Activated CD4-positive, alpha-beta T cell treated with anti-CD3 and anti-CD28 coated beads for 24 hours (primary cell): ENCODE measurements around the gene SERPINB3.
"Not testable (repeated sequence)": the region's sequence is repeated elsewhere in the genome, so short reads cannot be mapped to it uniquely, and the experiment has no call there.

Source experiments
- DNase-seq, 2 donors: peaks; one replicate each; pipeline ENCODE4 v3.0.0-alpha.2; 2020; ENCODE audit warnings: low read depth in 2 of 2

SERPINB3 gene

DNA sequence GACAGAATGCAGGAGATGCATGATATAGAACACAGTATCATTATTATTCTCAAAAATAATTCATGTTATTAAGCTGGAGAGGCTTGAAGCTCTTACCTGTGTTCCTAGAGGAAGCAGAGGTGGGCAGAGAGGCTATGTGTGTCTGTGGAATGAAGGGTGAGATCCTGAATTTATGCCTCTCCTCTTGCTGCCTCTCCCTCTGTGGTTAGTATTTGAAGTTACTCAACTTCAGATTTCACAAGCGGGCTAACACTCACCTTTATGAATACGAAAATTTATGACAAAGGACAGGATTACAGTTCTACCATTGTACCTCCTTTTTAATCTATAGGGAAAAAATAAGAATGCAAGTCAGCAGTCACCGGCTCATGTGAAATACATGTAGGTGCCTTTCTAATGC lies at the start of gene SERPINB3:
TSS of gene SERPINB3 (minus strand) at position 144 of the 400 bp plus-strand sequence. CDS start 677 bp downstream, outside the sequence.
- not testable (repeated sequence) for DNase-seq

DNA sequence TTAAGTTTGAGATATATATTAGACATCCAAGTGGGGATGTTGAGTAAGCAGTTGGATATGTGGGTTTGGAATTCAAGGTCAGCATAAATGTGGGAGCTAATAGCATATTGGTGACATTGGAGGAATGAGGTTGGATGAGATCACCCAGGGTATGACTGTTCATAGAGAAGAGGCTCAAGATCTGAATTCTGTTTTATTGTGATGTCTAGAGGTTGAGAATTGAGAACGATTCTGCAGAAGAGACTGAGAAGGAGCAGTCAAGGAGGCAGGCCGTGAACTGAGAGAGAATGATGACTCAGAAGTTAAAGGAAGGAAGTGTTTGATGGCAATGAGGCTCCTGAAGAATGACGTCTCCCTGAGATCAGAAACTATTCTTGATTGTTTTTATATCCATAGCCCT lies 47.0 kb upstream of the SERPINB3 start:
- no peak for DNase-seq

DNA sequence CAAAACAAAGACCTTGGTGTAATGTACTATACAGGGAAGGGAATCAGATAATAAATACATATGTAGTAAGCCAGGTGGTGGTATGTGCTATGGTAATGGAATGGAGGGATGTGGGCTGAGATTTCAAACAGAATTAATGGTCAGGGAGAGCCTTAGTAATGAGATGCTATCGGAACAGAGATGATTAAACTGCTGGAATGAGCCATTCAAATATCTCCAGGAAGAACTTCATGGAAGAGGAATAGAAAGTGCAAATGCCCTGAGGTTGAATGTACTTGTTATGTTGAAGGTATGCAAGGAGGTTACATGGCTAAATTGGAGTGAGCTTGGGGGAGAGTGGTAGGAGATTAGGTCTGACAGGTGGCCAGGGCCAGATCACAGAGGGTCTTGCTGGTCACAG lies 46.1 kb upstream of the SERPINB3 start:
- DNase-seq = no peak

DNA sequence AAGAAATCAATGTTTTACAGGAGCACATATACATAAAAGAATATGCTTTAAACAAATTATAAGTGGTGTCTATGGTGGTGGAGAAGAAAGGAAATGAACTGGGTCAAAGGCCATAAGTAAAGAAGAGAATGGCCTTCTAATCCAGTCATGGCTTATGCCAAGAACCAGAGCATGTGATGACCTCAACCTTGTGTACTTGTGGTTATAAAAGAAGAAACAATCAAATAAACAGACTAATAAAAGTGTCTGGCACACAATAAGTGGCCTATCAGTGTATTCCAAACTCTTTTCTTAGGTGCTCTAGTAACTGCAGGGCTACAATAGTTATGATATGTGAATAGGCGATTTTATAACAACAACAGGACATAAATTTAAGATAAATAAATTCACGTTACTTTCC lies 43.7 kb upstream of the SERPINB3 start:
- DNase-seq = no peak

DNA sequence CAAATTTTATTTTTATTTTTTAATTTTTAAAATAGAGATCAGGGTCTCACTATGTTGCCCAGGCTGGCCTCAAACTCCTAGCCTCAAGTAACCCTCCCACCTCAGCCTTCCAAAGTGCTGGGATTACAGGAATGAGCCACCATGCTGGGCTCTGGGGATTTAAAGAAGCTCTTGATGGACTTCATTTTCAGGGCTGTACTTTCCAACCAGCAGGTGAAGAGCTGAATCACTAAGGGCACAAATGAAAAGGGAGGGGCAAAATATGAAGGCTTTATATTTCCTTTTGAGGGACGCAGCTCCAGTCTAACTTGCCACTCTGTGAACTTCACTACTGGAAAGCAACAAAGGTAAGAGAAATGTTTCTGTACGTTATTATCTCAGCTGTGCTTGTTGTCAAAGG lies 41.0 kb upstream of the SERPINB3 start, which contains the start of gene SERPINB11:
TSS of gene SERPINB11 (plus strand) at position 301 of the 400 bp plus-strand sequence. CDS start 7,234 bp downstream, outside the sequence.
- no peak for DNase-seq

DNA sequence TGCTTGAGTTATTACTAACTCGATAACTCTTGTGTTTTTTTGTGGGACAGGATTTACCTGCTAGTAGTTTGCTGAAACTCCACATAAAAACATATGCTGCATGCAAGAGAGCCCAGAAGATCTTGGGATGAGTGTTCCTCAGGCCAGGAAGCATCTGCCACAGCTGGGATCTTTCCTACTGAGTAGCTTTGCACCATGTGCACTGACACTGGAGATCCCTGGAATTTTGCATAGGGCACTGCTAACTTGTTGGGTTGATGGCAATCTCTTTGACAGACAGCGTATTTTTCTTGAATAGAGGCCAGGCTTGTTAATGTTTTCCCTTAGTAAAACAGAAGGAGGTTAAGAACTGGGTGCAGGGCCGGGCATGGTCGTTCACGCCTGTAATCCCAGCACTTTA lies 40.3 kb upstream of the SERPINB3 start:
- DNase-seq = no peak

DNA sequence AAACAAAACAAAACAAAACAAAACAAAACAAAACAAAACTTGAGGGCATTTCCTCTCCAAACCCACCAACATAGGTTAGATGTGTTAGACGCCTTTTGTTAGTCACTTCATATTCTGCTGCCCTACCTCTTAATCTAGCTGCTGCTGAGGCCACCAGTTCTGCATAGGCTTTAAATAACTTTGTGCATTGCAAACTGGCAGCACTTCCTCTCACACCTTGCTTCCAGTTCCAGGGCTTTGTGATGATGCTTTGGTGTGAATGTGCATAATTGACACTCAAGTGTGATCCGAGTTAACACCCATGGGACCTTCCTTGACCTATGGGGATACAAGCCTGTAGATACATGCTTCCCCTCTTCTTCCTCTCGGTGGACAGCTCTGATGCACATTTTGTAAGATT lies 38.8 kb upstream of the SERPINB3 start:
- DNase-seq = no peak

DNA sequence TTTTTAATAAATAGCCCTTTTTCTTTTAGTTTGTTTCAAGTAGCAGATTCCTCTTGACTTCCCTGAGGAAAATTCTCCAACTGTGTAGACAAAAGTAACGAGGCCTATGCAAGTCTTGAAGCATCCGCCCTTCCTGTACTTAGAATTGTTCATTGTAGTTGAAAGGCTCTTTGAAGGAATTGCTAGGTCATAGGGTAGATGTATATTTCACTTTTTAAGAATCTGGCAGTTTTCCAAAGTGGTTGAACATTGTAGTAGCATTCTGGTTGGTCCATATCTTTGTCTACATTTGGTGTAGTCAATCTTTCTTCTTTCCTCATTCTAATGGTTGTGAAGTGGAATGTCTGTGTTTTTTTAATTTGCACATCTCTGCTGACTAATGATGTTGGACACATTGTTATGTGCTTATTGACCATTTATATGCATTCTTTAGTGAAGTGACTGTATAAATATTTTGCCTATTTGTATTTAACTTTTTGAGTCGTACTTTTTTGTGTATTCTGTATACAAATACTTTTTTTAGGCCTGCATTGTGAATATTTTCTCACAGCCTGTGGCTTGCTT lies 35.5 kb upstream of the SERPINB3 start:
- DNase-seq = no peak

DNA sequence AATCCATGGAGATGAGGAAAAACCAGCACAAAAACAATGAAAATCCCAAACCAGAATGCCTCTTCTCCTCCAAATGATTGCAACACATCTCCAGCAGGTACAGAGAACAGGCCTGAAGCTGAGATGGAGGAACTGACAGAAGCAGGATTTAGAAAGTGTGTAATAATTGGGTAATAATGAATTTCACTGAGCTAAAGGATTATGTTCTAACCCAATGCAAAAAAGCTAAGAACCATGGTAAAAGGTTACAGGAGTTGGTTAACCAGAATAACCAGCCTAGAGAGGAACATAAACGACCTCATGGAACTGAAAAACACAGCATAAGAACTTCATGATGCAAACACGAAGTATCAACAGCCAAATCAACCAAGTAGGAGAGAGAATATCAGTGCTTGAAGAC lies 27.4 kb upstream of the SERPINB3 start:
- DNase-seq = no peak

DNA sequence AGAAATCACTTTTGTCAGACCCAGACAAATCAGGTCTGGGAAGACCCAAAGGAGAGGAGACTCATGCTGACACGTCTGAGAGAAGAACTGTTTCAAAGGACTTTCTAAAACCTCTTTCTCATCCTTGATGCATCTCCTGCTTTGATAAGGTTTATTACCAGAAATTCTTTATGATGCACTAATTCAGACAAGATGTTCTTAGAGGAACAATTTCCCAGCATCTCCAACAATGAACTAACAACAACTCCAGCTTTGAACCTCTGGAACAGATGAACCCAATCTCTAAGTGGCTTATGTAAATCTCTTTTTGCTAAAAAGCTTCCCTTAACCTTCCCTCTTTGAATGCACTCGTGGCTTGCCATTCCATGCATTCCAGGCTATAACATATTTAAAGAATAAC lies 25.2 kb upstream of the SERPINB3 start:
- DNase-seq = no peak

DNA sequence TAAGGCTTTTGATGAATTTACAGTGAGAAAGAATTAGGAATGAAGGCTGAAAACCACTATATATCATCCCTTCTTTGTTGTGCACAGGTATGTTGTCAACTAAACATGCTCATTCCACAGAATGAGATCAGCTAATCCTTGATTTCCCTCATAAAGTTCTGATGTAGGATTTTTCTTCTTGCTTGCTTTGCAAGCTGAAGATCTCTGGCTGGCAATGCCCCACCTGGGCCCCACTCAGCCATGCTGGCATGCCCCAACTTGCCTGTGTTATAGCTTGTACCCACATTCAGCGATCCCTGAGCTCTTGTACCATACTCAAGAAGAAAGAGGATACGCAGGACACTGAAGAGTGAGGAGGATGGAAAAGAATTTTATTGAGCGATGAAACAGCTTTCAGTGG lies 23.0 kb upstream of the SERPINB3 start:
- DNase-seq = no peak

DNA sequence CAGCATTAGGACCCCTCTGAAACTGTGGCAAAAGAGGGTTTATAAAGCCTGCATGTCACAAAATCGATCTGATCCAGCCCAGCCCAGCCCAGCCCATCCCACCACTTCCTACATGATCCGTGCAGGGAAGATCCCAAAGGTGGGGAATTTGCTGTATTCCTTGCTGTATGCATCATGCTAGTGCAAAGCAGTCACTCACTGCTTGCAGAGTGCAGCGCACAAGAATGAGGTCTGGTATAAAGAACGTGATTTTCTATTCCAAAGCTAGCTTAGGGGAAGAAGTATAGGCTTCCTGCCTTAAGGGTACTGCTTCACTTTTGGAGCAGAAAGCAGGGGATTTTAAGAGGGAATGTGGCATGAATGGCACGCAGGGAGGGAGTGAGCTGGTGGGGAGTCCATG lies 22.2 kb upstream of the SERPINB3 start:
- DNase-seq = no peak

DNA sequence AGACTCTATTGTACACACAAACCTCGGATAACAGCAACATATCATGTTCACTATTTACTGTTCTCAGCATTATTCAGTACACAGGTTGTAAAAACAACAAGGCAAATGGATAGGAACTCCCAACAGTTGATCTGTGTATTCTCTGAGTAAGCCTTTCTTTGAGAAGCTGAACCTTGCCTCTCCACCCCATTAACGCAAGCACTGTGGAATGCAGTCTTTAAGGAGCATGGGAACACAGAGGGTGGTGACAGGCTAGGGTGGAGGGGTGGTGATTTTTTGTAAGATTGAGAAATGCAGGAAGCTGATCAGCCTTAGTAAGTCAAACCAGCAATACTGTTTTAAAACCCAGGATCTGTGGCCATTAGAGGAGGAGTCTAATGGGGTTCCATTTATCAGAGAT lies 21.5 kb upstream of the SERPINB3 start:
- DNase-seq = no peak

DNA sequence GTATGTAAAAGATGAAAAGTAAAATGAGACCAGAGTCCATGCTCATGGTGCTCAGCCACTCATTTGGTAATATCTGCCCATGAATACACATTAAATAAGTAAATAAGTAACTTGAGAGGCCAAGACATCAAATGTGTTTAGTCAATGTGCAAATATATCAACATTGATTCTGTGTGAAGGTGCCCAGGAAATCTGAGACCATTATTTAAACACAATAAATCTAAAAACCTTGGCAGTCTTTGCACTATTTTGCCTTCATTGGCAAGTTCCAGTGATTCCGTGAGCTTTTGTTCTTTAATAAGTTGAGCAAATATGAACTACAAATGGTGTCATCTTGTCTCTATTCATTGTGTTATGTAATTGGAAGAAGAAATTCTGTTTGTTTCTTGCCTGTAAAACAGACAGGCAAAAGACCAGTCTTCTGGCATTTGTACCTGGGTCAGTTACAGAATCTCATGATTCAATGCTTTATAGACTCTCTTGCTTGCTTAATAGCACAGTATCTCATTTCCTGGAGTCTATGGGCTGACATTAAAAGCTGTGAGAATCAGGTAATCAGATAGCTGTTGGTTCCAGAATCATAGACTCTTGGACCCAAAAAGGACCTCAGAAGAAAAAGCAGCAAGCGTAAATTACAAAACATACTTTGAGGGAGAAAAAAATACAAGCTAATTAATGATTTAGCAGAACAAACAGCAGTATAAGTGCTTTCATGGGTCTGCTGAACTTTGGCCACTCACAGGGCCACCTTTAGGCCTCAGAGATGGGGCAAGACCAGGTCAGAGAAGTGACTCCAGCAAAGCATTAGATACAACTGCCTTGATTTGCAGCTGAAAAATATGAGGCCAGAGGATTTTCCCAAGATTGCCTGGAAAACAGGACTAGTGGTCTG lies 20.0 kb upstream of the SERPINB3 start:
- DNase-seq = no peak

DNA sequence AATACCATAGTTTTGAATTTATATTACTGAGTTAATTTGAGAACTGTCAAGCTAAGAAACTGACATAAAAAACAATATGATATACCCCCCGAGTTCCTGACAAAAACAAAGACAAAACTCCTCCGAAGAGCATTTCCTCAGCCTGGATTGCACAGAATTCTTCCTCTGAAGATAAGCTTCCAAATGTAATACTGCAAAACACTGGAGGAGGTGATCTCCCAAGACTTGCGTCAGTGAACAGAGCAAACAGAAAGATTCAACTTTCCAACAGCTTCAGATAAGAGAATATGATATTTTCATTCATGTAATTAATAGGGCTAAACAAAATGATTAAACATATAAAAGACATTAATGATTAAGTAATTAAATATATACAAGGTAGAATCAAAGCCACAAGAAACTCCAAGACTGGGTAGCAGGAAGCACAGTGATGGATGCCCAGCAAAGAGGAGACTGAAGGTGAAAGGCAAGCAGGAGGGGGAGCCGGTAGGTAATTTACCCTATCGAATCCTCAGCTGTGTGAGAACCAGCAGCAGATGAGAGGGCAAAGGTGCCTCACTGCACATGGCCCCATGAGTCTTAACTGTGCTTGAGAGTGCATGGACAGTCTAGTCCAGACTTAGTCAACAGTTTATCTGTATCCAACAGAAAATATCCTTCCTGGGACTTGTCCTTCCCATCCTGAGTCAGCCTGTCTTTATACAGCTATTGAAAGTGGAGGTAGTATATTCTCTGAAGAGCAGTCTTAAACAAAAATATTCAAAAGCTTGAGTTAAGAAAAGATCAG lies 18.3 kb upstream of the SERPINB3 start:
- no peak for DNase-seq

DNA sequence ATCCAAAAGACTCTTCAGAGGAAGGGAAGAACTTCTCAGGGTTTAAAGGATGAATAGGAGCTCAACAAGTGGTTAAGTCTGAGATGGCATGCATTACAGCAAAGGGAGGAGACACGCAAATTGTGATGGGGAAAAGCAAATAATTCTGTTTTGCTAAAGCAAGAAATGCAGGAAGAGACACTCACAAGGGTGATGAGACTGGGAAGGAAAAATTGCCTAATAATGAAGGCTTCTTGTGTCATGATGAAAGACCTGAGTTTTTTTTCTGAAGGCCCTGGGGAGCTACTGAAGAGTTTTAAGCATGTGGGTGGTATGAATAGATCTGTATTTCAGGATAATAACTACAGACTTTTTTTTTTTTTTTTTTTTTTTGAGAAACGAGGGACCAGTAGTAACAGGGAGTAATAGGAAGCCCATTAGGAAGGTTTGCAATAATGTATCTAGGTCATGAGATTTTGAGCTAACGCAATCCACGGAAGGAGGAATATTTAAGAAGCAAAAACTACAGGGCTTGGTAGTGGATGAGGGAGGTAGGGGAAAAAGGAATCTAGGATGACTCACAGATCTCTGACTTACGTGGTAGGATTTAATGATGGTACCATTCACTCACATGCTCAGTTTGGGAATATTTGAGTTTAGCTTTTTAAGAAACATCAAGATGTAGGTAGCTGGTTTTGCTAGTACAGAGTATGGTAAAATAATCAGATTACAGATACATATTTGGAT lies 16.0 kb upstream of the SERPINB3 start:
- DNase-seq = no peak

DNA sequence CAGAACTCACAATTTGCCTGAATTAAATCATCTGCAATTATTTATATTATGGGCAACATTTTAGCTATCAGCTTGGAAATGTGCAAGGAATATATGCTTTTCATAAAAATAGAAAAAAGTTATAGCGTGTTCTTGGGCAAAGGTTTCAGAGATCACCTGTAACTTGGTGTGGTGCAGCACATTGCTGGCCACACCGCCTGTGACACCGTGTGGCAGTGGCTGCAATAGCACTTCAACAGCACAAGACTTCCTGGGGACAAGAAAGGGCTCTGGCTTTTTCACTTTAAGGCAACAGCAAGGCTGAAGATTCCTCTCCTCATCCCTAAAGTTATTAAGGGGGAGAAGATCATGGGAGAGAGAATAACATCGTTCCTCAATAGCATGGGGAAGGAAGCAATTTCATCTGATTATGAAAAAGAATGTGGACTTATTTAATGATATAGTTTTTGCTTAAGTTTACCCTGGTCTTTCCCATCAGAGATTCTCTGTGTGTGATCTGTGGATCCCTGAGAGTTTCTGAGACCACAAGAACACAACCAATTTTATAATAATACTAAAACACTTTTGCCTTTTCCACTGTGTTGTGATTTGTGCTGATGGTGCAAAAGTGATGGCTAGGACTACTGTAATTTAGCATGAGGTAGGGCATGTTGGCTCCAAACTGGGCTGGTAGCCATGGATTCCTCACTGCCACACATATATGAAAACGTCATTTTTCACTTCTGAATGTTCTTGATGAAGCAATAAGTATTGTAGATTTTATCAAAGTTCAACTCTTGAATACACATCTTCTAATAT lies 15.0 kb upstream of the SERPINB3 start:
- no peak for DNase-seq

DNA sequence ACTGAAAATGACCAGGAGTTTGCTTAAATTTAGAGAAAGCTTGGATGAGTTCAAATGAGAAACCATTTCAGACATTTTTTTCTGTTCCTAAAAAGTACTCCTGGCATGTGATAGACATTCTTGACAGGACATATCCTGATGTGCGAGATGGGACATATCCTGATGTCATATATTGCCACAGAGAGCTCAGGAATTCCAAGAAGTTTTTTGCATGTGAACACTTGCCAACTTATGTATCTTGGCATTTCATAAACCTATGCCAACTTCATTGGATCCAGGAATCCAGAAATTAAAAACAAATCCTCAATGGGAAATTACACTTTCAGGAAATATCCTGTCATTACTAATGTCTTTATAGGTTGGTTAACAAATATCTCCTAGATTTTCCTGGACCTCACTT lies 2.9 kb upstream of the SERPINB3 start:
- no peak for DNase-seq

DNA sequence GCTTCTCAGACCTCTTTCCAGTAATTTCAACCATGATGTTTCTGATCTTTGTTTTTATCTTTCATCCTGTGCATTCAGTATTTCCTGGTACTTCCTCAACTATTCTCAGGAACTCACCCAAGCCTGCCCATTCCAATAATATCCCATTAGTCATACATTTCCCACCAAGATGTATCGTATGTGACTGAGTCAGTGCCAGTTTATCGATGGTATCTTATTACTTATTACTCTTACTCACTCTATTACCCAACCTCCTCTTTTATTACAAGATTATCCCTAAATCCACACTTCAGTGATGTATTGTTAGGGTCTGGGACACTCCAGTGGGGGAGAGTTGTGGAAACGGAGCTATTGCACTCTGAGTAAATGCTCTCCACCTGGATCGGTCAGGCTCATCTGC lies 2.8 kb downstream of the SERPINB3 start:
- DNase-seq = not testable (repeated sequence)

DNA sequence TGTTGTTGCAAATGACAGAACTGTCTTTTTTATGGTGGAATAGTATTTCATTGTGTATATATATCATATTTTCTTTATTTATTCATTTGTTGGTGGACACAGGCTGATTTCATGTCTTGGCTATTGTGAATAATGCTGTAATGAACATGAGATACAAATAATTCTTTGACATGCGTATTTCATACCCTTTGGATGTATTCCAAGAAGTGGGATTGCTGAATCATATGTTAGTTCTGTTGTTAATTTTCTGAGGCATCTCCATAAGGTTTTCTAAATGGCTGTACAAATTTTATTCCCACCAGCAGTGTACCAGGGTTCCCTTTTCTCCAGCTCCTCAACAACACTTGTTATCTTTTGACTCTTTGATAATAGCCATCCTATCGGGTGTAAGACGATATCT lies 11.4 kb downstream of the SERPINB3 start:
- DNase-seq = not testable (repeated sequence)

DNA sequence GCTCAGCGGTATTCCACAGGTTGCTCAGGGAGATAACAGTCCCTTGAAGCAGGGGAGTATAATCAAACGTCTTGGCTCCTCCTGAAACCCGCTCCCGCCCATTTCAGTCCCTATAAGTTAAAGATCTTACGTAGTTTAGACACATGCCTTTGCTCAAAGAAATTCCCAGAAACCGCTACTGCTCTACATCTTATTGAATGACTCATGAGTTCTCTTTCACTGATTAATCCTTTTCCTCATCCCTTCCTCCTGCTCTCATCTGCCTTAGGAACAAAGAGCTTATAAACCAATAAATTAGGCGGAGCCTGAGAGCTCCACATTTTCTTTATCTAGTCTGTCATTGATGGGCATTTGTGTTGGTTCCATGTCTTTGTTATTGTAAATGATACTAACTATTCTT lies 13.5 kb downstream of the SERPINB3 start:
- DNase-seq = no peak
